Measurements from ENCODE around the gene LRRC75A. TPM values are rescaled to one million over a fixed set of nuclear protein-coding genes. Genes with fewer than 3 reads are reported as not detected.
"Not testable (repeated sequence)": the region's sequence is repeated elsewhere in the genome, so short reads cannot be mapped to it uniquely, and the experiment has no call there.

The LRRC75A gene
- total RNA-seq, 1 experiment from 2014 or later: 2.8 TPM

DNA sequence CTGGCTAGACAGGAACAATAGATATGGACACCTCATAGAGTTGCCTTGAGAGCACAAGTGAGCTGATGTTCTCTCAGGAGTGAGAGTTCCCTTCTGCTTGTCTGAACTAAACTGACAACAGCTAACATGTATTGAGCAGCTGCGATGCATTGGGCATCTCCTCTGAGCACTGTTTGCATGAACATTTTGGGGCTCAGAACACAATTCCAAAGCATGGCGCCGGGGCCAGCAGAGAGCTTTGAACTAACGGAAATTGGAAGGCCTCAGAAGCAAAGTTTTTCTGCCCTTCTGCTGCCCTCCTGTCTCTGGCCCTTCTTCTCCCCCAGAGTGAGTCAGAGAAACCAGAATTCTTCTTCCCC is 38.5 kb downstream of the LRRC75A start:
- Histone ChIP-seq H3K4me3 (ENCODE audit: low read depth, low read length, poor library complexity, severe bottlenecking) (no peak overlapping the region), H3K4me1 (ENCODE audit: insufficient read depth, low read length, poor library complexity, severe bottlenecking) (no peaks in the 10 kb centered on the region), H3K27me3 (replicated peaks; ENCODE audit: insufficient read depth, low read depth, low read length, poor library complexity) (no peaks in the 10 kb centered on the region), H3K9me3 (ENCODE audit: low read depth, low read length, poor library complexity, severe bottlenecking) (no peaks in the 10 kb centered on the region), H3K36me3 (ENCODE audit: insufficient read depth, low read length, poor library complexity, severe bottlenecking) (peaks cover 9% of the 10 kb centered on the region), H3K27ac (ENCODE audit: low read depth, low read length, poor library complexity, severe bottlenecking) (no peak overlapping the region)
- DNase-seq (ENCODE audit: low spot score): no peak
- intact Hi-C loops (cut with micrococcal nuclease; ENCODE audit: unreplicated experiment): loop anchor here (1.0 kb wide), 1 partner anchor 68 kb away; no protein-coding TSS in a partner anchor
- TF ChIP-seq EZH2 (IDR thresholded peaks at IDR 0.05; ENCODE audit: borderline replicate concordance, low read depth, low read length, poor library complexity, severe bottlenecking): no peak
- TF ChIP-seq, protein P1, sequence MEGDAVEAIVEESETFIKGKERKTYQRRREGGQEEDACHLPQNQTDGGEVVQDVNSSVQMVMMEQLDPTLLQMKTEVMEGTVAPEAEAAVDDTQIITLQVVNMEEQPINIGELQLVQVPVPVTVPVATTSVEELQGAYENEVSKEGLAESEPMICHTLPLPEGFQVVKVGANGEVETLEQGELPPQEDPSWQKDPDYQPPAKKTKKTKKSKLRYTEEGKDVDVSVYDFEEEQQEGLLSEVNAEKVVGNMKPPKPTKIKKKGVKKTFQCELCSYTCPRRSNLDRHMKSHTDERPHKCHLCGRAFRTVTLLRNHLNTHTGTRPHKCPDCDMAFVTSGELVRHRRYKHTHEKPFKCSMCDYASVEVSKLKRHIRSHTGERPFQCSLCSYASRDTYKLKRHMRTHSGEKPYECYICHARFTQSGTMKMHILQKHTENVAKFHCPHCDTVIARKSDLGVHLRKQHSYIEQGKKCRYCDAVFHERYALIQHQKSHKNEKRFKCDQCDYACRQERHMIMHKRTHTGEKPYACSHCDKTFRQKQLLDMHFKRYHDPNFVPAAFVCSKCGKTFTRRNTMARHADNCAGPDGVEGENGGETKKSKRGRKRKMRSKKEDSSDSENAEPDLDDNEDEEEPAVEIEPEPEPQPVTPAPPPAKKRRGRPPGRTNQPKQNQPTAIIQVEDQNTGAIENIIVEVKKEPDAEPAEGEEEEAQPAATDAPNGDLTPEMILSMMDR (conservative IDR thresholded peaks at IDR 0.05; ENCODE audit: low read depth, low read length): no peak
- POLR2A ChIA-PET (ENCODE audit: low non-redundant PET): no interaction called here
- CTCF ChIA-PET: interaction anchor here (1.1 to 3.7 kb wide), 2 partner anchors 67 to 136 kb away, joined by 3 to 31 read pairs; no protein-coding TSS in a partner anchor
- BruUV-seq (replicated peaks): no TSS peak

DNA sequence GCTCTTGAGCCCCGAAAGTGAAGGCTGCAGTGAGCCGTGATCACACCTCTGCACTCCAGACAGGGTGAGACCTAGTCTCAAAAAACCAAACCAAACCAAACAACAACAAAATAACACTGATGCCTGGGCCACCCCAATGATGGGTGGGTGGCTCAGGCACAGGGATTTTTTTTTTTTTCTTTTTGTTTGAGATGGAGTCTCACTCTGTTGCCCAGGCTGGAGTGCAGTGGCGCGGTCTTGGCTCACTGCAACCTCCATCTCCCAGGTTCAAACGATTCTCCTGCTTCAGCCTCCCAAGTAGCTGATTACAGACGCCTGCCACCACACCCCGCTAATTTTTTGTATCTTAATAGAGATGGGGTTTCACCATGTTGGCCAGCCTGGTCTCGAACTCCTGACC is 39.7 kb downstream of the LRRC75A start:
- H3K27ac ChIP-seq (ENCODE audit: low read depth, low read length, poor library complexity, severe bottlenecking); intact Hi-C loops (cut with micrococcal nuclease; ENCODE audit: unreplicated experiment); H3K4me3 ChIP-seq (ENCODE audit: low read depth, low read length, poor library complexity, severe bottlenecking); POLR2A ChIA-PET (ENCODE audit: low non-redundant PET); H3K4me1 ChIP-seq (ENCODE audit: insufficient read depth, low read length, poor library complexity, severe bottlenecking); H3K27me3 ChIP-seq (replicated peaks; ENCODE audit: insufficient read depth, low read depth, low read length, poor library complexity); DNase-seq (ENCODE audit: low spot score); H3K9me3 ChIP-seq (ENCODE audit: low read depth, low read length, poor library complexity, severe bottlenecking); BruUV-seq (replicated peaks): not testable (repeated sequence)
- H3K36me3 ChIP-seq (ENCODE audit: insufficient read depth, low read length, poor library complexity, severe bottlenecking): peaks cover 20% of the 10 kb centered on the region
- CTCF ChIA-PET: interaction anchor here (0.8 to 3.7 kb wide), 4 partner anchors 15 to 69 kb away, joined by 3 to 31 read pairs (median 8); no protein-coding TSS in a partner anchor

DNA sequence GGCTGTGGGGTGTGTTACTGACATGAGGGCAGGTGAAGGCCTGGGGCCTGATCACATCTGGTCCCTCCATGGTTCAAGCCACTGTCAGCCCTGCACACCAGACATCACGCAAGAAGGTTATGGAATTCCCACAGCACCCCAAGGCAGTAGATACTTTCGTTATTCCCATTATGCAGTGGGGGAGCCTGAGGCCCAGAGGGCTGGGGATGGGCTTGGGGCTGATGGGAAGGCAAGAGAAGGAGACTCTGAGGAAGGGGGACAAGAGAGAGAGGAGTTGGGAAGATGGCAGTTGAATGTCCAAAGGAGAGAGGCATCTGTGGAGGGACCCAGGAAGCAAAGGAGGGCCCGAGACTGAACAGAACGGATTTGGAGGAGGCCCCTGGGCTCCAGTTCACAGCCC is 42.0 kb downstream of the LRRC75A start:
- DNase-seq (ENCODE audit: low spot score): no peak
- Histone ChIP-seq H3K9me3 (ENCODE audit: low read depth, low read length, poor library complexity, severe bottlenecking) (no peaks in the 10 kb centered on the region), H3K4me1 (ENCODE audit: insufficient read depth, low read length, poor library complexity, severe bottlenecking) (peaks cover 7% of the 10 kb centered on the region), H3K4me3 (ENCODE audit: low read depth, low read length, poor library complexity, severe bottlenecking) (no peak overlapping the region), H3K36me3 (ENCODE audit: insufficient read depth, low read length, poor library complexity, severe bottlenecking) (peaks cover 42% of the 10 kb centered on the region), H3K27ac (ENCODE audit: low read depth, low read length, poor library complexity, severe bottlenecking) (no peak overlapping the region), H3K27me3 (replicated peaks; ENCODE audit: insufficient read depth, low read depth, low read length, poor library complexity) (no peaks in the 10 kb centered on the region)
- no TSS peak for BruUV-seq (replicated peaks)
- intact Hi-C loops (cut with micrococcal nuclease; ENCODE audit: unreplicated experiment): no loop called here
- ChIA-PET CTCF (no interaction called here), POLR2A (ENCODE audit: low non-redundant PET) (no interaction called here)
- no peak for TF ChIP-seq EZH2 (IDR thresholded peaks at IDR 0.05; ENCODE audit: borderline replicate concordance, low read depth, low read length, poor library complexity, severe bottlenecking)
- TF ChIP-seq, protein P1 (conservative IDR thresholded peaks at IDR 0.05; ENCODE audit: low read depth, low read length): no peak

DNA sequence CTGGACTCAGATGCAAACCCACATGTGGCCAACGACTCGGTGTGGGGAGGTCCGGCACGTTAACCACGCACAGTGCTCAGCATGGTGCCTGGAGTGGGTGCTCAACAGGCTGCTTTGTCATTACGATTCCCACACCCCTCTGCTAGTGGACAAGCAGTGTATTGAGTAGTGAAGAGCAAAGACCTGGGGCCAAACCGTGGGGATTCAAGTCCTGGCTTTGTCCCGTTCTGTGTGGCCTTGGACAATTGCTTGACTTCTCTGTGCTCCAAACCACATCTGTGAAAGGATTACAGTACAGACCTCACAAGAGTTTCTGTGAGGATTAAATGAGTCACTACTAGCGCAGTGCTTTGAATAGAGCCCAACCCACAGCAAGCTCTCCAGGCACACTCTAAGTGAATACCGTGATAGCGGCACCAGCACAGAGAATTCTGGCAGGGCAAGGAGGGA is 42.8 kb downstream of the LRRC75A start:
- CTCF ChIA-PET: interaction anchor here (0.7 kb wide), 1 partner anchor 72 kb away, joined by 3 read pairs; no protein-coding TSS in a partner anchor
- H3K9me3 ChIP-seq (ENCODE audit: low read depth, low read length, poor library complexity, severe bottlenecking): no peaks in the 10 kb centered on the region
- peak overlapping the region; percentile 25 for H3K27ac ChIP-seq (ENCODE audit: low read depth, low read length, poor library complexity, severe bottlenecking)
- DNase-seq (ENCODE audit: low spot score): no peak
- intact Hi-C loops (cut with micrococcal nuclease; ENCODE audit: unreplicated experiment): no loop called here
- H3K27me3 ChIP-seq (replicated peaks; ENCODE audit: insufficient read depth, low read depth, low read length, poor library complexity): no peaks in the 10 kb centered on the region
- no peak for TF ChIP-seq EZH2 (IDR thresholded peaks at IDR 0.05; ENCODE audit: borderline replicate concordance, low read depth, low read length, poor library complexity, severe bottlenecking)
- TF ChIP-seq, protein P1 (conservative IDR thresholded peaks at IDR 0.05; ENCODE audit: low read depth, low read length): no peak
- POLR2A ChIA-PET (ENCODE audit: low non-redundant PET): no interaction called here
- no peak overlapping the region for H3K4me3 ChIP-seq (ENCODE audit: low read depth, low read length, poor library complexity, severe bottlenecking)
- peaks cover 48% of the 10 kb centered on the region for H3K36me3 ChIP-seq (ENCODE audit: insufficient read depth, low read length, poor library complexity, severe bottlenecking)
- no TSS peak for BruUV-seq (replicated peaks)
- H3K4me1 ChIP-seq (ENCODE audit: insufficient read depth, low read length, poor library complexity, severe bottlenecking): peaks cover 12% of the 10 kb centered on the region

All from A673 (cell line).